ENCODE results near the gene KLHL3.

KLHL3 gene

GRCh38 chr5:137672001-137672400, 63.9 kb downstream of the KLHL3 start:
- H3K4me3 ChIP-seq (ENCODE audit: control insufficient read depth in 1 of 7, extremely low read depth in 1 of 7, insufficient read depth in 4 of 7, low read depth in 2 of 7, low read length in 6 of 7), result no peak overlapping the region
- peaks cover 0 to 2% (median 0%) of the 10 kb centered on the region in 4 experiments for H3K4me1 ChIP-seq (ENCODE audit: control extremely low read depth in 1 of 4, control insufficient read depth in 4 of 4, insufficient read depth in 4 of 4, low read length in 3 of 4)
- DNase-seq, result no peak
- peaks cover 0 to 10% (median 8%) of the 10 kb centered on the region in 4 experiments for H3K36me3 ChIP-seq (ENCODE audit: control insufficient read depth in 4 of 4, insufficient read depth in 4 of 4, low read length in 3 of 4)
- H3K9me3 ChIP-seq (ENCODE audit: control extremely low read depth in 1 of 5, control insufficient read depth in 4 of 5, insufficient read depth in 2 of 5, low read depth in 1 of 5, low read length in 4 of 5), result no peaks in the 10 kb centered on the region
- CTCF ChIA-PET, result interaction anchor here (2.6 kb wide), 1 partner anchor 12 kb away, joined by 7 read pairs; no protein-coding TSS in a partner anchor
- H3K27me3 ChIP-seq (replicated peaks in 2 of 5; ENCODE audit: control insufficient read depth in 4 of 5, insufficient read depth in 5 of 5, low read length in 4 of 5), result no peaks in the 10 kb centered on the region
- POLR2A ChIA-PET, result no interaction called here
- no peak overlapping the region for H3K27ac ChIP-seq (ENCODE audit: insufficient read depth in 1 of 2, low read depth in 1 of 2, low read length in 2 of 2, poor library complexity in 1 of 2, severe bottlenecking in 2 of 2)
- 98% methylated on average over 5 of the region's 6 CpGs for WGBS (ENCODE audit: insufficient coverage)

GRCh38 chr5:137669811-137670210, 66.1 kb downstream of the KLHL3 start:
- no peaks in the 10 kb centered on the region for H3K27me3 ChIP-seq (replicated peaks in 2 of 5; ENCODE audit: control insufficient read depth in 4 of 5, insufficient read depth in 5 of 5, low read length in 4 of 5)
- ChIA-PET CTCF (interaction anchor here (0.9 to 2.7 kb wide), 5 partner anchors 9 to 72 kb away, joined by 3 to 11 read pairs (median 6); no protein-coding TSS in a partner anchor), POLR2A (no interaction called here)
- H3K4me3 ChIP-seq (ENCODE audit: control insufficient read depth in 1 of 7, extremely low read depth in 1 of 7, insufficient read depth in 4 of 7, low read depth in 2 of 7, low read length in 6 of 7), result no peak overlapping the region
- peaks cover 0 to 16% (median 11%) of the 10 kb centered on the region in 4 experiments for H3K4me1 ChIP-seq (ENCODE audit: control extremely low read depth in 1 of 4, control insufficient read depth in 4 of 4, insufficient read depth in 4 of 4, low read length in 3 of 4)
- WGBS (ENCODE audit: insufficient coverage), result 89% methylated on average over 1 of the region's 4 CpGs
- no peaks in the 10 kb centered on the region for H3K9me3 ChIP-seq (ENCODE audit: control extremely low read depth in 1 of 5, control insufficient read depth in 4 of 5, insufficient read depth in 2 of 5, low read depth in 1 of 5, low read length in 4 of 5)
- DNase-seq, result no peak
- H3K27ac ChIP-seq (ENCODE audit: insufficient read depth in 1 of 2, low read depth in 1 of 2, low read length in 2 of 2, poor library complexity in 1 of 2, severe bottlenecking in 2 of 2), result no peak overlapping the region
- peaks cover 0 to 7% (median 2%) of the 10 kb centered on the region in 4 experiments for H3K36me3 ChIP-seq (ENCODE audit: control insufficient read depth in 4 of 4, insufficient read depth in 4 of 4, low read length in 3 of 4)

GRCh38 chr5:137668637-137669036, 67.3 kb downstream of the KLHL3 start:
- no peak for DNase-seq
- Histone ChIP-seq H3K36me3 (ENCODE audit: control insufficient read depth in 4 of 4, insufficient read depth in 4 of 4, low read length in 3 of 4) (peaks cover 0 to 7% (median 2%) of the 10 kb centered on the region in 4 experiments), H3K27ac (ENCODE audit: insufficient read depth in 1 of 2, low read depth in 1 of 2, low read length in 2 of 2, poor library complexity in 1 of 2, severe bottlenecking in 2 of 2) (no peak overlapping the region), H3K4me3 (ENCODE audit: control insufficient read depth in 1 of 7, extremely low read depth in 1 of 7, insufficient read depth in 4 of 7, low read depth in 2 of 7, low read length in 6 of 7) (no peak overlapping the region), H3K9me3 (ENCODE audit: control extremely low read depth in 1 of 5, control insufficient read depth in 4 of 5, insufficient read depth in 2 of 5, low read depth in 1 of 5, low read length in 4 of 5) (no peaks in the 10 kb centered on the region), H3K27me3 (replicated peaks in 2 of 5; ENCODE audit: control insufficient read depth in 4 of 5, insufficient read depth in 5 of 5, low read length in 4 of 5) (no peaks in the 10 kb centered on the region), H3K4me1 (ENCODE audit: control extremely low read depth in 1 of 4, control insufficient read depth in 4 of 4, insufficient read depth in 4 of 4, low read length in 3 of 4) (peaks cover 0 to 16% (median 11%) of the 10 kb centered on the region in 4 experiments)
- WGBS (ENCODE audit: insufficient coverage), result 92% methylated on average over 4 of the region's 5 CpGs
- CTCF ChIA-PET, result interaction anchor here (1.0 to 2.7 kb wide), 7 partner anchors 8 to 74 kb away, joined by 3 to 11 read pairs (median 5); partner anchors contain the start of gene KLHL3
- POLR2A ChIA-PET, result no interaction called here

- POLR2A ChIA-PET, result no interaction called here
- H3K4me3 ChIP-seq (ENCODE audit: control insufficient read depth in 1 of 7, extremely low read depth in 1 of 7, insufficient read depth in 4 of 7, low read depth in 2 of 7, low read length in 6 of 7), result no peak overlapping the region
Observed at GRCh38 chr5:137667341-137667740, 68.5 kb downstream of the KLHL3 start.

GRCh38 chr5:137666901-137667300, 69.0 kb downstream of the KLHL3 start:
- H3K27ac ChIP-seq (ENCODE audit: insufficient read depth in 1 of 2, low read depth in 1 of 2, low read length in 2 of 2, poor library complexity in 1 of 2, severe bottlenecking in 2 of 2), result no peak overlapping the region

More at GRCh38 chr5:137667341-137667740, 68.5 kb downstream of the KLHL3 start:
- no peak overlapping the region for H3K27ac ChIP-seq (ENCODE audit: insufficient read depth in 1 of 2, low read depth in 1 of 2, low read length in 2 of 2, poor library complexity in 1 of 2, severe bottlenecking in 2 of 2)
- no peaks in the 10 kb centered on the region for H3K27me3 ChIP-seq (replicated peaks in 2 of 5; ENCODE audit: control insufficient read depth in 4 of 5, insufficient read depth in 5 of 5, low read length in 4 of 5)
- peaks cover 0 to 7% (median 2%) of the 10 kb centered on the region in 4 experiments for H3K36me3 ChIP-seq (ENCODE audit: control insufficient read depth in 4 of 4, insufficient read depth in 4 of 4, low read length in 3 of 4)
- CTCF ChIA-PET, result interaction anchor here (1.3 to 14.7 kb wide), 3 partner anchors 28 to 77 kb away, joined by 4 to 338 read pairs (median 8); partner anchors contain the start of gene KLHL3
- H3K4me1 ChIP-seq (ENCODE audit: control extremely low read depth in 1 of 4, control insufficient read depth in 4 of 4, insufficient read depth in 4 of 4, low read length in 3 of 4), result peaks cover 0 to 16% (median 11%) of the 10 kb centered on the region in 4 experiments
- no peaks in the 10 kb centered on the region for H3K9me3 ChIP-seq (ENCODE audit: control extremely low read depth in 1 of 5, control insufficient read depth in 4 of 5, insufficient read depth in 2 of 5, low read depth in 1 of 5, low read length in 4 of 5)
- DNase-seq, result no peak

GRCh38 chr5:137666461-137666850, 69.4 kb downstream of the KLHL3 start:
- ChIA-PET CTCF (interaction anchor here (0.9 to 14.7 kb wide), 4 partner anchors 29 to 77 kb away, joined by 3 to 338 read pairs (median 6); partner anchors contain the start of gene KLHL3), POLR2A (interaction anchor here (0.6 kb wide), 1 partner anchor 10 kb away, joined by 3 read pairs; no protein-coding TSS in a partner anchor)
- H3K4me3 ChIP-seq (ENCODE audit: control insufficient read depth in 1 of 7, extremely low read depth in 1 of 7, insufficient read depth in 4 of 7, low read depth in 2 of 7, low read length in 6 of 7), result peak overlapping the region in 2 of 7 experiments; percentile 13 to 22
- no peaks in the 10 kb centered on the region for H3K27me3 ChIP-seq (replicated peaks in 2 of 5; ENCODE audit: control insufficient read depth in 4 of 5, insufficient read depth in 5 of 5, low read length in 4 of 5)
- H3K36me3 ChIP-seq (ENCODE audit: control insufficient read depth in 4 of 4, insufficient read depth in 4 of 4, low read length in 3 of 4), result peaks cover 0 to 5% (median 2%) of the 10 kb centered on the region in 4 experiments
- H3K27ac ChIP-seq (ENCODE audit: insufficient read depth in 1 of 2, low read depth in 1 of 2, low read length in 2 of 2, poor library complexity in 1 of 2, severe bottlenecking in 2 of 2), result no peak overlapping the region
- 29% methylated on average over 3 of the region's 3 CpGs for WGBS (ENCODE audit: insufficient coverage)
- H3K9me3 ChIP-seq (ENCODE audit: control extremely low read depth in 1 of 5, control insufficient read depth in 4 of 5, insufficient read depth in 2 of 5, low read depth in 1 of 5, low read length in 4 of 5), result no peaks in the 10 kb centered on the region
- peaks cover 0 to 16% (median 11%) of the 10 kb centered on the region in 4 experiments for H3K4me1 ChIP-seq (ENCODE audit: control extremely low read depth in 1 of 4, control insufficient read depth in 4 of 4, insufficient read depth in 4 of 4, low read length in 3 of 4)
- DNase-seq, result peak in 1 of 3 donors; percentile 7

More at GRCh38 chr5:137666901-137667300, 69.0 kb downstream of the KLHL3 start:
- peak overlapping the region in 2 of 7 experiments; percentile 13 to 22 for H3K4me3 ChIP-seq (ENCODE audit: control insufficient read depth in 1 of 7, extremely low read depth in 1 of 7, insufficient read depth in 4 of 7, low read depth in 2 of 7, low read length in 6 of 7)
- H3K36me3 ChIP-seq (ENCODE audit: control insufficient read depth in 4 of 4, insufficient read depth in 4 of 4, low read length in 3 of 4), result peaks cover 0 to 7% (median 2%) of the 10 kb centered on the region in 4 experiments
- WGBS (ENCODE audit: insufficient coverage), result no CpG with 5 or more reads among the region's 2 CpGs
- DNase-seq, result no peak
- H3K4me1 ChIP-seq (ENCODE audit: control extremely low read depth in 1 of 4, control insufficient read depth in 4 of 4, insufficient read depth in 4 of 4, low read length in 3 of 4), result peaks cover 0 to 16% (median 11%) of the 10 kb centered on the region in 4 experiments
- no peaks in the 10 kb centered on the region for H3K9me3 ChIP-seq (ENCODE audit: control extremely low read depth in 1 of 5, control insufficient read depth in 4 of 5, insufficient read depth in 2 of 5, low read depth in 1 of 5, low read length in 4 of 5)
- CTCF ChIA-PET, result interaction anchor here (0.9 to 14.7 kb wide), 4 partner anchors 29 to 77 kb away, joined by 3 to 338 read pairs (median 6); partner anchors contain the start of gene KLHL3
- H3K27me3 ChIP-seq (replicated peaks in 2 of 5; ENCODE audit: control insufficient read depth in 4 of 5, insufficient read depth in 5 of 5, low read length in 4 of 5), result no peaks in the 10 kb centered on the region
- POLR2A ChIA-PET, result interaction anchor here (0.6 kb wide), 1 partner anchor 9 kb away, joined by 3 read pairs; no protein-coding TSS in a partner anchor

Data from common myeloid progenitor, CD34-positive (primary cell).